HFF-Myc (cell line): Measurements from ENCODE around the gene TUFM.
"Not testable (repeated sequence)": the region's sequence is repeated elsewhere in the genome, so short reads cannot be mapped to it uniquely, and the experiment has no call there.

Experiments
- DNase-seq: peaks from one replicate; pipeline ENCODE4 v3.0.0-alpha.2; 2011; ENCODE audit warnings: low read depth; ENCODE audit errors: extremely low read depth
- H3K4me3 ChIP-seq: replicated peaks from 2 replicates; pipeline ENCODE4 v1.5.1; 2011; ENCODE audit warnings: low read depth, mild to moderate bottlenecking, control low read depth, low read length
- CTCF ChIP-seq: IDR thresholded peaks from 2 replicates; pipeline ENCODE4 v1.5.1; 2012; ENCODE audit warnings: mild to moderate bottlenecking, low read depth, low read length, control low read depth; ENCODE audit errors: missing control alignments

The TUFM gene

GRCh38 chr16:28883221-28883996 lies 37.3 kb upstream of the TUFM start:
- no peak for DNase-seq
- no peak overlapping the region for H3K4me3 ChIP-seq
- no peak for TF ChIP-seq CTCF

GRCh38 chr16:28882551-28883160 lies 36.5 kb upstream of the TUFM start:
- TF ChIP-seq CTCF = no peak
- no peak for DNase-seq
- no peak overlapping the region for H3K4me3 ChIP-seq

- not testable (repeated sequence) for DNase-seq, H3K4me3 ChIP-seq
Measured at GRCh38 chr16:28881565-28881964, 35.4 kb upstream of the TUFM start.

- H3K4me3 ChIP-seq = no peak overlapping the region
Measured at GRCh38 chr16:28880955-28881354, 34.8 kb upstream of the TUFM start.

GRCh38 chr16:28880589-28880915 lies 34.4 kb upstream of the TUFM start:
- no peak for TF ChIP-seq CTCF
- no peak for DNase-seq
- no peak overlapping the region for H3K4me3 ChIP-seq

More at GRCh38 chr16:28880955-28881354, 34.8 kb upstream of the TUFM start:
- no peak for TF ChIP-seq CTCF
- DNase-seq = no peak

GRCh38 chr16:28879841-28880588 lies 33.9 kb upstream of the TUFM start:
- peak overlapping the region; percentile 51 for H3K4me3 ChIP-seq
- no peak for TF ChIP-seq CTCF
- DNase-seq = peak; percentile 40

GRCh38 chr16:28879261-28879840 lies 33.2 kb upstream of the TUFM start:
- DNase-seq = no peak
- peak overlapping the region; percentile 51 for H3K4me3 ChIP-seq

More at GRCh38 chr16:28879261-28879840, 33.2 kb upstream of the TUFM start:
- TF ChIP-seq CTCF = no peak
